A673 (cell line): ENCODE results near the gene CERS6. TPM values are rescaled to one million over a fixed set of nuclear protein-coding genes. Genes with fewer than 3 reads are reported as not detected.
"Not testable (repeated sequence)": the region's sequence is repeated elsewhere in the genome, so short reads cannot be mapped to it uniquely, and the experiment has no call there.

Experiments used
- BruUV-seq: library from RNA; stranded (reverse); fragments of 400-500 nt; replicated peaks from 2 replicates; lab custom pipeline; 2021; lab: Mats Ljungman, UMichigan
- CTCF ChIA-PET: fragments of 300-600 bp; sonication (Branson Sonifier 250); formaldehyde crosslinking; loops from one replicate; lab custom pipeline; 2022; ENCODE audit warnings: antibody characterized with exemption; lab: Charles Lee
- POLR2A ChIA-PET: fragments of 300-600 bp; sonication (Branson Sonifier 250); formaldehyde crosslinking; loops from one replicate; lab custom pipeline; 2022; ENCODE audit warnings: antibody characterized with exemption; ENCODE audit not compliant: low non-redundant PET; lab: Charles Lee
- DNase-seq: peaks from one replicate; pipeline ENCODE4 v3.0.0-alpha.2; 2015; ENCODE audit warnings: low spot score
- H3K27ac ChIP-seq: fragments of 200-600 bp; sonication (generic); 2 replicates; pipeline ENCODE4 v1.5.1; 2016; ENCODE audit warnings: mixed run types, low read depth, mild to moderate bottlenecking, mixed read lengths, antibody characterized with exemption, low read length; ENCODE audit not compliant: poor library complexity, severe bottlenecking
- H3K27me3 ChIP-seq: fragments of 200-600 bp; sonication (generic); replicated peaks from 2 replicates; pipeline ENCODE4 v1.6.1; 2017; ENCODE audit warnings: mixed run types, low read depth, mild to moderate bottlenecking, mixed read lengths, antibody characterized with exemption, low read length; ENCODE audit not compliant: insufficient read depth, poor library complexity
- H3K36me3 ChIP-seq: fragments of 200-600 bp; sonication (generic); 2 replicates; pipeline ENCODE4 v1.6.1; 2016; ENCODE audit warnings: mixed run types, mild to moderate bottlenecking, mixed read lengths, antibody characterized with exemption, low read length; ENCODE audit not compliant: insufficient read depth, poor library complexity, severe bottlenecking
- H3K4me1 ChIP-seq: fragments of 200-600 bp; sonication (generic); 2 replicates; pipeline ENCODE4 v1.6.1; 2017; ENCODE audit warnings: mixed run types, mild to moderate bottlenecking, mixed read lengths, antibody characterized with exemption, low read length; ENCODE audit not compliant: insufficient read depth, poor library complexity, severe bottlenecking
- H3K4me3 ChIP-seq: fragments of 200-600 bp; sonication (generic); 2 replicates; pipeline ENCODE4 v1.5.1; 2016; ENCODE audit warnings: low read depth, mixed run types, mild to moderate bottlenecking, mixed read lengths, low read length; ENCODE audit not compliant: poor library complexity, severe bottlenecking
- H3K9me3 ChIP-seq: fragments of 200-600 bp; sonication (generic); 2 replicates; pipeline ENCODE4 v1.6.1; 2016; ENCODE audit warnings: mixed run types, low read depth, mild to moderate bottlenecking, mixed read lengths, antibody characterized with exemption, low read length; ENCODE audit not compliant: poor library complexity, severe bottlenecking
- EZH2 ChIP-seq: fragments of 200-600 bp; sonication (generic); IDR thresholded peaks from 2 replicates; pipeline ENCODE4 v1.6.1; 2017; ENCODE audit warnings: borderline replicate concordance, low read depth, mild to moderate bottlenecking, mixed read lengths, antibody characterized with exemption, low read length; ENCODE audit not compliant: poor library complexity, severe bottlenecking
- intact Hi-C: fragments of 100-400 bp; cut with micrococcal nuclease; formaldehyde crosslinking; loops from one replicate; pipeline ENCODE4 v1.10.0; 2022; ENCODE audit not compliant: unreplicated experiment
- total RNA-seq: library from RNA; stranded (reverse); gene quantifications from 2 replicates; pipeline ENCODE4 v1.2.3, GENCODE V29; 2021
- TF ChIP-seq, protein P1 (sequence below): fragments of 300-800, 200-600 bp; sonication (generic); conservative IDR thresholded peaks from 2 replicates; pipeline ENCODE4 v1.5.1; 2017; ENCODE audit warnings: low read depth, mild to moderate bottlenecking, antibody characterized with exemption, low read length, moderate library complexity, mixed read lengths

Gene CERS6
- total RNA-seq, 1 experiment from 2014 or later = 12.4 TPM

DNA sequence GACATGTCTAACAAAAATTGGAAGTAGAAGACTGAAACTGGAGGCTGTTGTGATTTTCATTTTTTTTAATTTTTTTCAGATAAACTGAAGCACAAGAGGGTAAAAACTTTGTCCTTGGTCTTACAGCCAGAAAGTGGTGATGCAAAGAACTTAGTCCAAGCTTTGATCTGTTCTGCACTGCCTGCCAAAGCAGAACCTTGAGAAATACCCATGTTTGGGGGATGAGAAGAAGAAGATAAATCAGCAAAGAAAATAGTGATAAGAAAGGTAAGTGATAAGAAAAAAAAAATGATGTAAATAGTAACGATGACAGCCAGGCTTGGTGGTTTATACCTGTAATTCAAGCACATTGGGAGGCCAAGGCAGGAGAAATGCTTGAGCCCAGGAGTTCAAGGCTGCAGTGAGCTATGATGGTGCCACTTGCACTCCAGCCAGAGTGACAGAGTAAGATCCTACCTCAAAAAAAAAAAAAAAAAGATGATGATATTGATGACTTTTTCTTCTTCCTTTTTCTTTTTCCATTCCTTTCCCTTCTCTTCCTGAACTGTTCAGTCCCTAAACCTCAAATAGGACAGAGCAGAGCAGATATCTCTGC, 331.8 kb downstream of the CERS6 start:
- Histone ChIP-seq H3K4me3 (no peak overlapping the region), H3K36me3 (no peaks in the 10 kb centered on the region), H3K4me1 (no peaks in the 10 kb centered on the region), H3K27me3 (no peaks in the 10 kb centered on the region), H3K27ac (no peak overlapping the region), H3K9me3 (no peaks in the 10 kb centered on the region)
- no peak for DNase-seq
- intact Hi-C loops = no loop called here
- TF ChIP-seq EZH2 = no peak
- TF ChIP-seq, protein P1, sequence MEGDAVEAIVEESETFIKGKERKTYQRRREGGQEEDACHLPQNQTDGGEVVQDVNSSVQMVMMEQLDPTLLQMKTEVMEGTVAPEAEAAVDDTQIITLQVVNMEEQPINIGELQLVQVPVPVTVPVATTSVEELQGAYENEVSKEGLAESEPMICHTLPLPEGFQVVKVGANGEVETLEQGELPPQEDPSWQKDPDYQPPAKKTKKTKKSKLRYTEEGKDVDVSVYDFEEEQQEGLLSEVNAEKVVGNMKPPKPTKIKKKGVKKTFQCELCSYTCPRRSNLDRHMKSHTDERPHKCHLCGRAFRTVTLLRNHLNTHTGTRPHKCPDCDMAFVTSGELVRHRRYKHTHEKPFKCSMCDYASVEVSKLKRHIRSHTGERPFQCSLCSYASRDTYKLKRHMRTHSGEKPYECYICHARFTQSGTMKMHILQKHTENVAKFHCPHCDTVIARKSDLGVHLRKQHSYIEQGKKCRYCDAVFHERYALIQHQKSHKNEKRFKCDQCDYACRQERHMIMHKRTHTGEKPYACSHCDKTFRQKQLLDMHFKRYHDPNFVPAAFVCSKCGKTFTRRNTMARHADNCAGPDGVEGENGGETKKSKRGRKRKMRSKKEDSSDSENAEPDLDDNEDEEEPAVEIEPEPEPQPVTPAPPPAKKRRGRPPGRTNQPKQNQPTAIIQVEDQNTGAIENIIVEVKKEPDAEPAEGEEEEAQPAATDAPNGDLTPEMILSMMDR = no peak
- no TSS peak for BruUV-seq
- POLR2A ChIA-PET = no interaction called here
- CTCF ChIA-PET = no interaction called here

GRCh38 chr2:168789776-168790175, 333.7 kb downstream of the CERS6 start:
- ChIA-PET POLR2A (no interaction called here), CTCF (no interaction called here)
- no peaks in the 10 kb centered on the region for H3K9me3 ChIP-seq
- H3K27me3 ChIP-seq = no peaks in the 10 kb centered on the region
- H3K36me3 ChIP-seq = no peaks in the 10 kb centered on the region
- intact Hi-C loops = no loop called here
- H3K27ac ChIP-seq = no peak overlapping the region
- TF ChIP-seq, protein P1 = no peak
- TF ChIP-seq EZH2 = no peak
- H3K4me3 ChIP-seq = no peak overlapping the region
- DNase-seq = no peak
- H3K4me1 ChIP-seq = no peaks in the 10 kb centered on the region
- no TSS peak for BruUV-seq

GRCh38 chr2:168790226-168790902, 334.3 kb downstream of the CERS6 start:
- no peak for TF ChIP-seq EZH2
- no TSS peak for BruUV-seq
- Histone ChIP-seq H3K9me3 (no peaks in the 10 kb centered on the region), H3K27me3 (no peaks in the 10 kb centered on the region), H3K36me3 (no peaks in the 10 kb centered on the region), H3K4me1 (no peaks in the 10 kb centered on the region), H3K27ac (no peak overlapping the region), H3K4me3 (no peak overlapping the region)
- ChIA-PET POLR2A (no interaction called here), CTCF (no interaction called here)
- intact Hi-C loops = no loop called here
- no peak for DNase-seq

DNA sequence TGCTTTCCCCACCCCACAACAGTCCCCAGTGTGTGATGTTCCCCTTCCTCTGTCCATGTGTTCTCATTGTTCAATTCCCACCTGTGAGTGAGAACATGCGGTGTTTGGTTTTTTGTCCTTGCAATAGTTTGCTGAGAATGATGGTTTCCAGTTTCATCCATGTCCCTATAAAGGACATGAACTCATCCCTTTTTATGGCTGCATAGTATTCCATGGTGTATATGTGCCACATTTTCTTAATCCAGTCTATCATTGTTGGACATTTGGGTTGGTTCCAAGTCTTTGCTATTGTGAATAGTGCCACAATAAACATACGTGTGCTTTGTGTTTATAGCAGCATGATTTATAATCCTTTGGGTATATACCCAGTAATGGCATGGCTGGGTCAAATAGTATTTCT, 335.1 kb downstream of the CERS6 start:
- H3K27me3 ChIP-seq, BruUV-seq, intact Hi-C loops, H3K9me3 ChIP-seq, H3K4me1 ChIP-seq, CTCF ChIA-PET, DNase-seq, H3K4me3 ChIP-seq, POLR2A ChIA-PET, H3K36me3 ChIP-seq, H3K27ac ChIP-seq: not testable (repeated sequence)
